NCI-H146 treated with DMSO at 0.1 percent for 48 hours (cell line): Measurements from ENCODE around the gene CROCC2.
"Not testable (repeated sequence)": the region's sequence is repeated elsewhere in the genome, so short reads cannot be mapped to it uniquely, and the experiment has no call there.

ENCODE experiments used
- DNase-seq: peaks from one replicate; lab custom pipeline; 2025; ENCODE audit not compliant: unreplicated experiment; lab: John Stamatoyannopoulos, UW

The CROCC2 gene

DNA sequence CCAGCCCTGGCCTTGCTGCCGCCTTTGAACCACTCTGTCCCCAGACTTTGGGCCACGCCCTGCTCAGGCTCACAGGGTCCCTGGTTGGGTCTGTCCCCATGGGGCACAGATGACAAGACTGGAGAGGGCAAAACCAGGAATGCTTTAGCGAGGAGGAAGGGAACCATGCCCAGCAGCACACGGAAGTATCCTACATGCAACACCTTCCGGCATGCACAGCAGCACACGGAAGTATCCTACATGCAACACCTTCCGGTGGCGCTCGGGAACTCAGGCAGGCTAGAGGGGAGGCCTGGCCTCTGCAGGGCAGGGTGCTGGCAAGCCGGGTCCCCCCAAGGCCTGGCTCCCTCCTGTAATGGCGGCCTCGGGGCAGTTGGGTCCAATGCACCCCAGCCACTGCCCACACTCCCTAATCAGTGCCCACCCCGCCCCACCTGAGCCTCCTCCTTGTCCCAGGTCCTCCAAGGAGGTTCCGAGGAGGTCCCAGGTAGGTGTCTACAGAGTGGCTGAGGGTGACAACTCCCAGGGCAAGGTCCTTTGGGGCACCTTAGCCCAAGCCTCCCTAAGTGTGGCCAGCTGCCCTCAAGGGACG, 58.7 kb downstream of the CROCC2 start:
- no peak for DNase-seq

GRCh38 chr2:240965296-240965904, 59.3 kb downstream of the CROCC2 start:
- no peak for DNase-seq

GRCh38 chr2:240965905-240966456, 59.8 kb downstream of the CROCC2 start:
- DNase-seq, result no peak

DNA sequence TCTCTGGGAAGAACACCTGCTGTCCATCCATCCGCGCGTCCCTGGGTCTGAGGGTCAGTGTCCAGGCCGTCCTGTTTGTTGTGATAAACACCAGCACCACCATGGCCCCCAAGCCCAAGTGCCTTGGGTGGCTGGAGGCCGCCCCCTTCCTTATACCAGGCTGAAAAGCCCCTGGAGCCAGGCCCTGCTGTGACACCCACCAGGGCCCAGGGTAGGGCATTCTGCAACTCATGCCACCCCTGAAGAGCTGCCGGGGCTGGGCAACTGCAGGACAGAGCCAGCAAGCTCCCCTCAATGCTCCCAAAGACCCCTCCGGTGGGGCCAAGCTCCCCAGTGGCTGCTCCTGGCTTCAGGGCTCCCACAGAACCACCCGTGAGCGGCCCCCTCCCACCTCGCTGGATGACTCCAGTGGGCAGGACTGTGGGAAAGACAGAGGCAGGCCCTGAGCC, 60.3 kb downstream of the CROCC2 start:
- no peak for DNase-seq

DNA sequence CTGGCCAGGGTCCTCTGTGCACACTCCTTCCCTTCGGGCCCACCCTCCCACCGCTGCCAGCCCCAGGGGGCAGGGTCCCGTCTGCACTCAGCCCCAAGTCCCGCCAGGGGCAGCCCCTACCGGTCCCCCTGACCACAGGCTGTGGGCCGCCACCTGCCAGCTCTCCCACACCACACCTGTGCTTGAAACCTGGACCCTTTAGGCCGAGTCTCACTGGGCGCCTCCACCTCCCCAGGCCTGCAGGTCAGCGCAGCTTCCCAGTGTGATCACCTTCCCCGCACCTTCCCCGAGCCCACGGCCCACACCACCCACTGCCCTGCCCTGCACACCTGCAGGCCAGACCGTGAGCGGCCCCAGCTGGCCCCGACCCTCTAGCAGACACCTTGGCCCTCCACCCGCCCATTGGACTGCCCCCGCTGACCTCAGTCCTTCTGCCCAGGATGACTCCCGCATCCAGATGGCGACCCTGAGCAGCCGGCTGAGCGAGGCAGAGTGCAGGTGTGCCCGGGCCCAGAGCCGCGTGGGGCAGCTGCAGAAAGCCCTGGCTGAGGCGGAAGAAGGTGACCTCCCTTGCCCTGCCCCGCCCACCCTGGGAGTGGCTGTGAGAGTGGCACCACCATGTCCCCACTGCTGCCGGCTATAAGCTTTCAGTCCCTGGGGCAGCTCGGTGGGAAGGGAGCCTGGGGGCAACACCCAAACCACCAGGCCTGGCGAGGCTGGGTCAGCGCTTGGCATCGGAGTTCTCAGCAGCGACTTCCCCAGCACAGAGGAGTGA, 61.0 kb downstream of the CROCC2 start:
- no peak for DNase-seq

- DNase-seq, result no peak
These were observed 61.8 kb downstream of the CROCC2 start for GRCh38 chr2:240967681-240968621.

GRCh38 chr2:240968731-240969624, 62.8 kb downstream of the CROCC2 start:
- DNase-seq, result no peak

DNA sequence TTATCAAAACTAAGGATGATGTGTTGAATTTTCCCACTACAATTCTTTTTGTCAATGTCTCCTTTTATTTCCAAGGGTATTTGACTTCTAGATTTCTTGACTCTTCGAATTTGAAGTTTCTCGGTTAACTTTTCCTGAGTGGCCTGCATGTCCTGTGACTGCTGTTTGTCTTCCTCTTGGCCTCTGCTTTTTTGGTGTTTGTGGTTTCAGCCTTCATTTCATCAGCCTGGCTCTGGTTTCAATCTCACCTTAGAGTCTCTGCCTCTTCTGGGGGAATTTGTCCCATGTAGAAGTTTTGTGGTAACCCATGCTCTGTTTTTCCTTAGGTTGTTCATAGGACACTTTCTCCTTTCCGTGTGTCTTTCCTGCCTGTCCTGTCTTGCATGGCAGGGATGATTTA, 64.0 kb downstream of the CROCC2 start:
- DNase-seq, result no peak

DNA sequence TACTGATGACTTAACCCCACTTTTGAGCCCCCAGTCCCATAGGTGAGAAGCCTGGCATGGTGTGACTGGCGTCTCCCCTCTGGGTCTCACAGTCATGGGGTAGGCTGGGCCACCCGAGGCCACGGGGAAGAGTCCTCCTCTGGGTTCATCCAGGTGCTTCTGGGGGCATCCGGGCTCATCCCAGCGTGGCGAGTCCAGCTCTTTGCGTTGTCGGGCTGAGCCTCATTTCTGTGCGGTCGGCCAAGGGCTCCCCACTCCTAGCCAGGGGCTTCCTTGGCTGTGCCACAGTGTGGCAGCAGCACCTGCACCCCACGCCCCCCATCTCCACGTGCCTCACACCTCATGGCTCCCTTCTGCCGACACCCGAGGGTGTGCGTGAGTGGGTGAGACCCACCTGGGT, 64.7 kb downstream of the CROCC2 start:
- no peak for DNase-seq

GRCh38 chr2:240972201-240972600, 66.1 kb downstream of the CROCC2 start:
- no peak for DNase-seq

DNA sequence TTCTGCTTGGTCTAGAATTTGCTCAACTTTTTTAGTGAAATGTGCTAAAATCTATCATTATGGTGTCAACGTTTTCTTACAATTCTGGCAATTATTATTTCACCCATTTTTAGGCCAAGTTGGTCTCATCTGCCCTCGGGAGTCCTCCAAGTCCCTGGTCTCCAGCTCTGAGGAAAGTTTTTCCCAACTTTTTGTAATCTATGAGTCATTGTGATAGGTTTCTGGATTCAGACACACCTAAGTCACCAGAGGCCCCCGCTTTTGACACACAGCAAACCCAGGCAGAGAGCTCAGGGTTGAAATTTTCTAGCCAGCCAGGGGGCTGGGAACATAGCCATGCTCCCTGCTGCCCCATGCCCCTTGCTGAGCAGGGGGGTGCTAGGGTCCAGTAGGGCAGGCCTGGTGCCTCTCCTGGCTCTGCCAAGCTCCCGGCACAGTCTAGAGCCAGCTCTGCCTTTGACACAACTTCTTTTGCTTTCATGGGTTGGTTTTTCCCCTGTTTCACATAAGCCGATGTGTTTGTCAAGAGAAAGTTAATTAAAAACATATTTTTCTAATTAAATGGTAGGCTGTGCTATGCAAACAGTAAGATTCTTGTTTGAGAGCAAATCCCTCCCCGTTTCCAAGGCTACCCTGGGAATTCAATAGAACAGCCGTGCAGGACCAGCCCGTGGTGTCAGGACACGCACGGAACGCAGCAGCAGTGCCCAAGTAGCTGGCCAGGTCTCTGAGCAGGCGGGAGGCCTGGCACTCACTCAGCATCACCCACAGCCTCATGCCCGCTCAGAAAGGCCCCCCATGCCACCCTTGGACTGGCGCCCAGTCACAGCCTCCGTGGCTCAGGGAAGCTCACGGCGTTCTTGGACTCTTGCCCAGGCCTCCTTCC, 66.7 kb downstream of the CROCC2 start:
- DNase-seq, result peak; percentile 1

- no peak for DNase-seq
These were observed 68.8 kb downstream of the CROCC2 start for GRCh38 chr2:240974771-240975572.

GRCh38 chr2:240975903-240976302, 69.8 kb downstream of the CROCC2 start:
- not testable (repeated sequence) for DNase-seq

GRCh38 chr2:240981280-240981679, 75.1 kb downstream of the CROCC2 start:
- no peak for DNase-seq

GRCh38 chr2:240981871-240982800, 76.0 kb downstream of the CROCC2 start:
- no peak for DNase-seq

DNA sequence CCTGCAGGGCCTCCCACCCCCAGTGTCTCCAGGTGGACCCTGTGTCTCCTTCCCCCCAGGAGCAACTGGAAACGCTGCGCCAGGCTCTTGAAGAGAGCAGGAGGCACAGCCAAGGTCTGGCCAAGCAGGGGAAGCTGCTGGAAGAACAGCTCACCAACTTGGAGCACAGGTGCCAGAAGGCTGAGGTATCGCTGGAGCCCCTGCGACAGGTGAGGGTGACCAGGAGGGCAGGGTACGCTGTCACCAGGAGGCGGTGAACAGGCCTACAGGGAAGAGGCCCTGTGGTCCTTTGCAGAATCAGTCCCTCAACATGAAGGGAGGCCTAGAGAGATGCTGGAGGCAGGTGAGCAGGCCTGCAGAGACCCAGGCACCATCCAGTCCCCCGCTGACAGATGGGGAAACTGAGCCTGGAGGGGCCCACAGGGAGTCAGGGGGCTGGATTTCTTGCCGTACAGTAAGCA, 76.7 kb downstream of the CROCC2 start:
- DNase-seq, result no peak
